Measurements from ENCODE around the gene GABRP. TPM values are rescaled to one million over a fixed set of nuclear protein-coding genes. Genes with fewer than 3 reads are reported as not detected.

GABRP gene
- polyA plus RNA-seq, 1 of the 3 experiments (the other 2 are of a cell fraction): 0.03 TPM

- no peaks in the 10 kb centered on the region for H3K79me2 ChIP-seq (ENCODE audit: insufficient read depth)
- ChIA-PET CTCF (interaction anchor here (0.9 to 14.2 kb wide), 3 partner anchors 40 to 1162 kb away, joined by 3 to 511 read pairs (median 4); partner anchors contain the start of gene GABRP), POLR2A (interaction anchor here (0.7 kb wide), 1 partner anchor 26 kb away, joined by 4 read pairs; no protein-coding TSS in a partner anchor)
- no peaks in the 10 kb centered on the region for H3F3A ChIP-seq (replicated peaks; ENCODE audit: insufficient read depth)
- no peaks in the 10 kb centered on the region for H3K27me3 ChIP-seq (ENCODE audit: insufficient read depth)
- no peak overlapping the region for H3K4me2 ChIP-seq
- no peak overlapping the region for H3K9ac ChIP-seq
- H3K9me3 ChIP-seq: no peaks in the 10 kb centered on the region
- 66% methylated on average over 7 of the region's 7 CpGs for WGBS (ENCODE audit: low lambda C conversion rate)
- H2AFZ ChIP-seq (ENCODE audit: low read depth): no peak overlapping the region
- H3K36me3 ChIP-seq (replicated peaks in 1 of 2; ENCODE audit: control insufficient read depth in 1 of 2, insufficient read depth in 2 of 2, low read length in 1 of 2): no peaks in the 10 kb centered on the region
- TF ChIP-seq YY1 (IDR thresholded peaks at IDR 0.05; ENCODE audit: low read depth): no peak
- TF ChIP-seq TAF1 (IDR thresholded peaks at IDR 0.05; ENCODE audit: borderline replicate concordance, low read depth, low read length): no peak
- TF ChIP-seq, protein P1, sequence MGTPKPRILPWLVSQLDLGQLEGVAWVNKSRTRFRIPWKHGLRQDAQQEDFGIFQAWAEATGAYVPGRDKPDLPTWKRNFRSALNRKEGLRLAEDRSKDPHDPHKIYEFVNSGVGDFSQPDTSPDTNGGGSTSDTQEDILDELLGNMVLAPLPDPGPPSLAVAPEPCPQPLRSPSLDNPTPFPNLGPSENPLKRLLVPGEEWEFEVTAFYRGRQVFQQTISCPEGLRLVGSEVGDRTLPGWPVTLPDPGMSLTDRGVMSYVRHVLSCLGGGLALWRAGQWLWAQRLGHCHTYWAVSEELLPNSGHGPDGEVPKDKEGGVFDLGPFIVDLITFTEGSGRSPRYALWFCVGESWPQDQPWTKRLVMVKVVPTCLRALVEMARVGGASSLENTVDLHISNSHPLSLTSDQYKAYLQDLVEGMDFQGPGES (IDR thresholded peaks at IDR 0.05; ENCODE audit: low read depth, low read length): no peak
- TF ChIP-seq USF2 (IDR thresholded peaks at IDR 0.05; ENCODE audit: borderline replicate concordance, low read depth, low read length): no peak
- TF ChIP-seq CHD2 (IDR thresholded peaks at IDR 0.05; ENCODE audit: low read length, partially characterized antibody): no peak
- TF ChIP-seq SIN3A (IDR thresholded peaks at IDR 0.05; ENCODE audit: borderline replicate concordance, low read depth, low read length): no peak
- no peak for TF ChIP-seq TCF12 (IDR thresholded peaks at IDR 0.05)
- no peak for TF ChIP-seq GABPA (IDR thresholded peaks at IDR 0.05; ENCODE audit: low read depth)
- TF ChIP-seq FOXM1 (IDR thresholded peaks at IDR 0.05; ENCODE audit: low read depth): no peak
- TF ChIP-seq USF1 (IDR thresholded peaks at IDR 0.05; ENCODE audit: borderline replicate concordance, low read depth): no peak
- TF ChIP-seq ELF1 (IDR thresholded peaks at IDR 0.05): no peak
- TF ChIP-seq ZBTB33 (IDR thresholded peaks at IDR 0.05; ENCODE audit: borderline replicate concordance, low read depth): no peak
- no peak for TF ChIP-seq RCOR1 (IDR thresholded peaks at IDR 0.05; ENCODE audit: low read length)
- TF ChIP-seq FOSL2 (IDR thresholded peaks at IDR 0.05; ENCODE audit: borderline replicate concordance, low read depth): no peak
- TF ChIP-seq, protein P2, sequence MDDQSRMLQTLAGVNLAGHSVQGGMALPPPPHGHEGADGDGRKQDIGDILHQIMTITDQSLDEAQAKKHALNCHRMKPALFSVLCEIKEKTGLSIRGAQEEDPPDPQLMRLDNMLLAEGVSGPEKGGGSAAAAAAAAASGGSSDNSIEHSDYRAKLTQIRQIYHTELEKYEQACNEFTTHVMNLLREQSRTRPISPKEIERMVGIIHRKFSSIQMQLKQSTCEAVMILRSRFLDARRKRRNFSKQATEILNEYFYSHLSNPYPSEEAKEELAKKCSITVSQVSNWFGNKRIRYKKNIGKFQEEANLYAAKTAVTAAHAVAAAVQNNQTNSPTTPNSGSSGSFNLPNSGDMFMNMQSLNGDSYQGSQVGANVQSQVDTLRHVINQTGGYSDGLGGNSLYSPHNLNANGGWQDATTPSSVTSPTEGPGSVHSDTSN (IDR thresholded peaks at IDR 0.05): no peak
- TF ChIP-seq GATA2 (CRISPR knock-in tag; IDR thresholded peaks at IDR 0.05): no peak
- H3K4me3 ChIP-seq (ENCODE audit: low read depth in 2 of 2, low read length in 1 of 2): no peak overlapping the region
- no peaks in the 10 kb centered on the region for H4K20me1 ChIP-seq (ENCODE audit: insufficient read depth)
- H3K27ac ChIP-seq (ENCODE audit: low read depth in 2 of 2, low read length in 1 of 2): no peak overlapping the region
- no peak for DNase-seq
- no peaks in the 10 kb centered on the region for H3K9me2 ChIP-seq
- H3K4me1 ChIP-seq (ENCODE audit: control insufficient read depth in 1 of 2, insufficient read depth in 2 of 2, low read depth in 1 of 2, low read length in 1 of 2): peaks cover 0 to 68% of the 10 kb centered on the region in 2 experiments; a peak in 2 of 4 replicates
Observed at GRCh38 chr5:170749911-170750431, 33.6 kb upstream of the GABRP start.

All from SK-N-SH (cell line).